IMR-90 (cell line): ENCODE results near the gene TPM3. TPM values are rescaled to one million over a fixed set of nuclear protein-coding genes. Genes with fewer than 3 reads are reported as not detected.

ENCODE experiments used
- ATAC-seq: fragments of 200-7000 bp; cut with Tn5 transposase; 2 replicates; pipeline ENCODE4 v1.9.1; 2020; ENCODE audit warnings: low read depth, mild to moderate bottlenecking, moderate library complexity
- BruUV-seq: library from RNA; stranded (reverse); fragments of 400-500 nt; replicated peaks from 2 replicates; lab custom pipeline; 2021; lab: Mats Ljungman, UMichigan
- CTCF ChIA-PET: fragments of 300-600 bp; formaldehyde crosslinking; extraction: SDS; loops from one replicate; lab custom pipeline; 2021; ENCODE audit warnings: antibody characterized with exemption; lab: Yijun Ruan, JAX
- POLR2A ChIA-PET: fragments of 300-600 bp; sonication (Branson Sonifier 250); formaldehyde crosslinking; loops from one replicate; lab custom pipeline; 2022; ENCODE audit warnings: antibody characterized with exemption; ENCODE audit not compliant: unreplicated experiment; lab: Charles Lee
- DNase-seq: peaks from one replicate; pipeline ENCODE4 v3.0.0; 2013
- H2AFZ ChIP-seq: replicated peaks from 2 replicates; pipeline ENCODE3; 2013; ENCODE audit warnings: low read length, mild to moderate bottlenecking; ENCODE audit not compliant: poor library complexity
- H2AK5ac ChIP-seq: 2 replicates; pipeline ENCODE4 v1.6.1; 2013; ENCODE audit warnings: low read depth, low read length, inconsistent platforms
- H2AK9ac ChIP-seq: replicated peaks from 2 replicates; pipeline ENCODE3; 2013; ENCODE audit warnings: mild to moderate bottlenecking, low read depth, low read length, moderate library complexity; ENCODE audit not compliant: poor library complexity
- H2BK120ac ChIP-seq: 2 replicates; pipeline ENCODE4 v1.6.1; 2013; ENCODE audit warnings: low read depth, low read length, inconsistent platforms
- H2BK15ac ChIP-seq: 3 replicates; pipeline ENCODE4 v1.6.1; 2013; ENCODE audit warnings: low read depth, low read length, inconsistent platforms
- H2BK20ac ChIP-seq: 2 replicates; pipeline ENCODE4 v1.6.1; 2013; ENCODE audit warnings: low read depth, mild to moderate bottlenecking, inconsistent platforms, low read length, moderate library complexity
- H2BK5ac ChIP-seq: 2 replicates; pipeline ENCODE4 v1.6.1; 2013; ENCODE audit warnings: mild to moderate bottlenecking, low read depth, low read length, inconsistent platforms; ENCODE audit not compliant: poor library complexity, severe bottlenecking
- H3K14ac ChIP-seq: replicated peaks from 2 replicates; pipeline ENCODE4 v1.6.1; 2013; ENCODE audit warnings: low read depth, low read length, inconsistent platforms
- H3K18ac ChIP-seq: 2 replicates; pipeline ENCODE4 v1.6.1; 2013; ENCODE audit warnings: low read depth, low read length, control low read depth
- H3K23ac ChIP-seq: 2 replicates; pipeline ENCODE4 v1.6.1; 2013; ENCODE audit warnings: low read depth, low read length, inconsistent platforms
- H3K27ac ChIP-seq: 2 replicates; pipeline ENCODE4 v1.5.1; 2013; ENCODE audit warnings: mild to moderate bottlenecking, control low read depth, low read length; ENCODE audit not compliant: insufficient read depth
- H3K27me3 ChIP-seq: 2 replicates; pipeline ENCODE4 v1.6.1; 2013; ENCODE audit warnings: low read length; ENCODE audit not compliant: control insufficient read depth, insufficient read depth
- H3K36me3 ChIP-seq: 2 replicates; pipeline ENCODE4 v1.6.1; 2013; ENCODE audit warnings: low read length, mixed read lengths; ENCODE audit not compliant: control insufficient read depth, insufficient read depth
- H3K4ac ChIP-seq: 2 replicates; pipeline ENCODE4 v1.6.1; 2013; ENCODE audit warnings: low read depth, low read length, inconsistent platforms
- H3K4me1 ChIP-seq: 2 replicates; pipeline ENCODE4 v1.6.1; 2013; ENCODE audit warnings: low read length, mixed read lengths; ENCODE audit not compliant: control insufficient read depth, insufficient read depth
- H3K4me2 ChIP-seq: 2 replicates; pipeline ENCODE4 v1.6.1; 2013; ENCODE audit warnings: low read depth, mild to moderate bottlenecking, control low read depth, low read length, moderate library complexity
- H3K4me3 ChIP-seq: 2 replicates; pipeline ENCODE4 v1.5.1; 2013; ENCODE audit warnings: low read depth, mild to moderate bottlenecking, control low read depth, low read length, moderate library complexity; ENCODE audit not compliant: insufficient read depth
- H3K56ac ChIP-seq: 2 replicates; pipeline ENCODE4 v1.6.1; 2013; ENCODE audit warnings: low read length, inconsistent platforms; ENCODE audit not compliant: insufficient read depth; ENCODE audit errors: extremely low read depth
- H3K79me1 ChIP-seq, 2 experiments: 2 replicates each; pipeline ENCODE4 v1.6.1; 2013; ENCODE audit warnings: low read length in 2 of 2, inconsistent platforms in 1 of 2, low read depth in 1 of 2
- H3K9ac ChIP-seq: 2 replicates; pipeline ENCODE4 v1.6.1; 2013; ENCODE audit warnings: low read depth, low read length, control low read depth
- H3K9me1 ChIP-seq: 2 replicates; pipeline ENCODE4 v1.6.1; 2013; ENCODE audit warnings: low read length, inconsistent platforms; ENCODE audit not compliant: insufficient read depth
- H3K9me3 ChIP-seq: 2 replicates; pipeline ENCODE4 v1.6.1; 2013; ENCODE audit warnings: low read length; ENCODE audit not compliant: control insufficient read depth, insufficient read depth
- H4K20me1 ChIP-seq: 2 replicates; pipeline ENCODE4 v1.6.1; 2013; ENCODE audit warnings: low read length, inconsistent platforms; ENCODE audit not compliant: insufficient read depth
- H4K5ac ChIP-seq: 2 replicates; pipeline ENCODE4 v1.6.1; 2013; ENCODE audit warnings: mild to moderate bottlenecking, low read depth, low read length, control low read depth
- H4K8ac ChIP-seq, 2 experiments: 2 replicates each; pipeline ENCODE4 v1.6.1; 2013; ENCODE audit warnings: low read depth in 2 of 2, low read length in 2 of 2, control low read depth in 1 of 2, inconsistent platforms in 1 of 2
- H4K91ac ChIP-seq: 2 replicates; pipeline ENCODE4 v1.6.1; 2013; ENCODE audit warnings: low read depth, low read length, inconsistent platforms; ENCODE audit not compliant: insufficient read depth
- CTCF ChIP-seq: conservative IDR thresholded peaks from 2 replicates; pipeline ENCODE4 v1.5.1; 2012; ENCODE audit warnings: mild to moderate bottlenecking, low read depth, low read length, improper control_type of control experiment
- RCOR1 ChIP-seq: IDR thresholded peaks from 2 replicates; pipeline ENCODE4 v1.6.1; 2012; ENCODE audit warnings: mild to moderate bottlenecking, low read length, improper control_type of control experiment; ENCODE audit not compliant: insufficient replicate concordance
- WGBS, 2 experiments: methylation state at CpG; one replicate each; pipeline versions ENCODE4 v1.1.5 to v1.1.7; 2013; ENCODE audit warnings: missing lambda C conversion rate in 2 of 2; ENCODE audit not compliant: insufficient read length in 1 of 2; ENCODE audit errors: extremely low coverage in 2 of 2; 5-methylcytosine and 5-hydroxymethylcytosine counted together
- dilution Hi-C: fragments of 300-500 bp; cut with HindIII; formaldehyde crosslinking; loops from one replicate; pipeline ENCODE4 v1.14.3; 2018; ENCODE audit warnings: low sequenced_read_pairs; ENCODE audit not compliant: unreplicated experiment
- in situ Hi-C: fragments of 300-500 bp; cut with MboI; formaldehyde crosslinking; loops from 3 replicates; pipeline ENCODE4 v1.14.3; 2019; ENCODE audit warnings: low sequenced_read_pairs, inconsistent platforms, mixed read lengths
- intact Hi-C: fragments of 100-400 bp; cut with micrococcal nuclease; formaldehyde crosslinking; loops from 2 replicates; pipeline ENCODE4 v1.10.0; 2022
- polyA plus RNA-seq, 3 experiments: library from polyadenylated mRNA; depleted of rRNA; stranded (reverse); fragments of >200 nt; gene quantifications; 2 replicates each; pipeline ENCODE4 v1.2.3, GENCODE V29; 2012; ENCODE audit warnings: low replicate concordance in 1 of 3
- total RNA-seq: library from RNA; depleted of rRNA; stranded (reverse); fragments of >200 nt; gene quantifications from 2 replicates; pipeline ENCODE4 v1.2.3, GENCODE V29; 2012

TPM3 gene
- total and polyA plus RNA-seq, 2 of the 4 experiments (the other 2 are of a cell fraction), result 438 to 530 TPM

- no peak overlapping the region for H2AFZ ChIP-seq
- no peak overlapping the region for H4K91ac ChIP-seq
- H3K4me1 ChIP-seq, result 0 out of 2 replicates have a peak, but pooled peaks cover 1% of the 10 kb centered on the region
- DNase-seq, result no peak
- no peak overlapping the region for H2AK9ac ChIP-seq
- no peak overlapping the region for H2BK5ac ChIP-seq
- POLR2A ChIA-PET, result no interaction called here
- BruUV-seq, result no TSS peak
- TF ChIP-seq RCOR1 (no peak), CTCF (peak; percentile 35; the same call in 1 of the 2 replicates)
- no peak overlapping the region for H3K9ac ChIP-seq
- no peak overlapping the region for H3K27ac ChIP-seq
- no peak overlapping the region for H4K8ac ChIP-seq
- in situ Hi-C loops, result loop anchor here (10.0 kb wide), 1 partner anchor 131 kb away; no protein-coding TSS in a partner anchor
- WGBS, 2 experiments, result no CpG with 5 or more reads among the region's 2 CpGs
- no peak overlapping the region for H3K23ac ChIP-seq
- H3K18ac ChIP-seq, result no peak overlapping the region
- H2BK15ac ChIP-seq, result no peak overlapping the region
- H3K27me3 ChIP-seq, result no peaks in the 10 kb centered on the region
- no peaks in the 10 kb centered on the region for H4K20me1 ChIP-seq
- H3K56ac ChIP-seq, result no peak overlapping the region
- no peak for ATAC-seq
- no peaks in the 10 kb centered on the region for H3K36me3 ChIP-seq
- H3K9me3 ChIP-seq, result no peaks in the 10 kb centered on the region
- no peak overlapping the region for H4K5ac ChIP-seq
- CTCF ChIA-PET, result no interaction called here
- H3K4me3 ChIP-seq, result no peak overlapping the region
- intact Hi-C loops, result loop anchor here (10.0 kb wide), 1 partner anchor 71 kb away; no protein-coding TSS in a partner anchor
- H3K14ac ChIP-seq, result no peak overlapping the region
- H2BK20ac ChIP-seq, result no peak overlapping the region
- no peak overlapping the region for H2AK5ac ChIP-seq
- dilution Hi-C loops, result no loop called here
- H2BK120ac ChIP-seq, result no peak overlapping the region
- no peak overlapping the region for H3K4me2 ChIP-seq
- no peak overlapping the region for H3K4ac ChIP-seq
- H3K79me1 ChIP-seq, result no peaks in the 10 kb centered on the region
- no peaks in the 10 kb centered on the region for H3K9me1 ChIP-seq
Measured at GRCh38 chr1:154145986-154146385, 45.9 kb downstream of the TPM3 start.
